HepG2 (cell line): ENCODE results near the gene POLR1E. TPM values are rescaled to one million over a fixed set of nuclear protein-coding genes. Genes with fewer than 3 reads are reported as not detected.

Experiments used
- ATAC-seq: fragments of 200-7000 bp; cut with Tn5 transposase; 3 replicates; pipeline ENCODE4 v1.9.1; 2020; ENCODE audit warnings: mild to moderate bottlenecking, moderate library complexity
- BruUV-seq: library from RNA; stranded (reverse); fragments of 400-500 nt; replicated peaks from 2 replicates; lab custom pipeline; 2021; lab: Mats Ljungman, UMichigan
- CTCF ChIA-PET: fragments of 300-600 bp; formaldehyde crosslinking; extraction: SDS; loops from one replicate; lab custom pipeline; 2021; ENCODE audit warnings: low total read pairs, inconsistent platforms, low intra/inter-chr PET ratio; lab: Yijun Ruan, JAX
- POLR2A ChIA-PET: fragments of 350-600 bp; sonication (Branson Sonifier 250); formaldehyde crosslinking; loops from one replicate; lab custom pipeline; 2020; ENCODE audit warnings: antibody characterized with exemption, inconsistent platforms; lab: Yijun Ruan, JAX
- DNase-seq: peaks from one replicate; pipeline ENCODE4 v3.0.0-alpha.2; 2015; ENCODE audit warnings: low spot score
- FAIRE-seq: peaks from 3 replicates; lab custom pipeline; 2011; peaks lifted over from hg19 to GRCh38; lab: Jason Lieb, UNC
- H2AFZ ChIP-seq: one replicate; pipeline ENCODE4 v1.6.1; 2011; ENCODE audit warnings: low read length, inconsistent platforms
- H3K27ac ChIP-seq: fragments of 300-600 bp; 3 replicates; pipeline ENCODE4 v1.8.0; 2011; ENCODE audit warnings: mixed run types, mild to moderate bottlenecking, mixed read lengths, low read length, inconsistent platforms; ENCODE audit not compliant: insufficient read depth; ENCODE audit errors: extremely low read length
- H3K27me3 ChIP-seq, 2 experiments: fragments of 200-600 bp in 1 of 2; 2 replicates in 1 of 2; 3 replicates in 1 of 2; pipeline versions ENCODE4 v1.6.0 to v1.8.0; 2011; ENCODE audit warnings: low read length in 2 of 2, mild to moderate bottlenecking in 2 of 2, moderate library complexity in 2 of 2, inconsistent platforms in 1 of 2; ENCODE audit not compliant: insufficient read depth in 2 of 2, control insufficient read depth in 1 of 2
- H3K36me3 ChIP-seq, 2 experiments: fragments of 200-600 bp in 1 of 2; replicated peaks in 1 of 2; 2 replicates in 1 of 2; 3 replicates in 1 of 2; pipeline versions ENCODE4 v1.5.1 to v1.8.0; 2011; ENCODE audit warnings: low read length in 2 of 2, inconsistent platforms in 1 of 2; ENCODE audit not compliant: insufficient read depth in 2 of 2, control insufficient read depth in 1 of 2
- H3K4me1 ChIP-seq: 2 replicates; pipeline ENCODE4 v1.5.1; 2012; ENCODE audit warnings: low read length, inconsistent platforms; ENCODE audit not compliant: insufficient read depth
- H3K4me2 ChIP-seq: 2 replicates; pipeline ENCODE4 v1.6.0; 2011; ENCODE audit warnings: low read depth, low read length, inconsistent platforms
- H3K4me3 ChIP-seq, 3 experiments: fragments of 200-600 bp in 1 of 3; sonication (generic), shearing (Covaris generic) in 1 of 3; replicated peaks in 1 of 3; 2 replicates each; pipeline ENCODE4 v1.5.1; 2011 to 2016; ENCODE audit warnings: low read length in 3 of 3, inconsistent platforms in 2 of 3, low read depth in 2 of 3, mild to moderate bottlenecking in 2 of 3, control low read depth in 1 of 3, mixed read lengths in 1 of 3; ENCODE audit not compliant: insufficient read depth in 1 of 3
- H3K79me2 ChIP-seq: one replicate; pipeline ENCODE4 v1.6.1; 2011; ENCODE audit warnings: low read length, inconsistent platforms; ENCODE audit not compliant: insufficient read depth
- H3K9ac ChIP-seq: 2 replicates; pipeline ENCODE4 v1.6.0; 2011; ENCODE audit warnings: mild to moderate bottlenecking, low read depth, low read length, inconsistent platforms; ENCODE audit not compliant: insufficient read depth
- H3K9me3 ChIP-seq: 2 replicates; pipeline ENCODE4 v1.5.1; 2012; ENCODE audit warnings: mild to moderate bottlenecking, low read length
- H4K20me1 ChIP-seq: 2 replicates; pipeline ENCODE4 v1.6.0; 2011; ENCODE audit warnings: inconsistent platforms, mild to moderate bottlenecking, low read length, moderate library complexity; ENCODE audit not compliant: insufficient read depth
- GATAD1 ChIP-seq: IDR thresholded peaks from 2 replicates; pipeline ENCODE4 v1.6.1; 2016; ENCODE audit warnings: missing genetic modification reagents, missing compliant biosample characterization
- HNF4A ChIP-seq: sonication (generic); formaldehyde crosslinking; IDR thresholded peaks from 2 replicates; pipeline ENCODE4 v1.4.0; 2020; ENCODE audit warnings: missing genetic modification reagents
- HNF4G ChIP-seq, 2 experiments: sonication (generic) in 1 of 2; formaldehyde crosslinking in 1 of 2; IDR thresholded peaks; 2 replicates each; pipeline versions ENCODE4 v1.4.0 to v1.6.1; 2011 to 2020; ENCODE audit warnings: borderline replicate concordance in 2 of 2, low read depth in 2 of 2, mild to moderate bottlenecking in 2 of 2, low read length in 1 of 2, missing genetic modification reagents in 1 of 2, moderate library complexity in 1 of 2
- KDM6A ChIP-seq: IDR thresholded peaks from 2 replicates; pipeline ENCODE4 v1.6.1; 2016; ENCODE audit warnings: low read depth
- MIER2 ChIP-seq: IDR thresholded peaks from 2 replicates; pipeline ENCODE4 v1.6.1; 2016; ENCODE audit warnings: missing biosample characterization, missing genetic modification reagents
- MZF1 ChIP-seq: sonication (generic); formaldehyde crosslinking; IDR thresholded peaks from 2 replicates; pipeline ENCODE4 v1.8.1; 2023; ENCODE audit warnings: mild to moderate bottlenecking, missing genetic modification reagents, borderline replicate concordance
- NAIF1 ChIP-seq: sonication (generic); formaldehyde crosslinking; IDR thresholded peaks from 2 replicates; pipeline ENCODE4 v1.5.0; 2020; ENCODE audit warnings: mild to moderate bottlenecking, missing genetic modification reagents, borderline replicate concordance
- NR2C2 ChIP-seq: sonication (generic); formaldehyde crosslinking; IDR thresholded peaks from 2 replicates; pipeline ENCODE4 v1.4.0; 2020; ENCODE audit warnings: missing genetic modification reagents, mild to moderate bottlenecking, moderate library complexity, borderline replicate concordance
- PTBP1 ChIP-seq: fragments of 200-400 bp; formaldehyde crosslinking; IDR thresholded peaks from 2 replicates; pipeline ENCODE4 v1.6.1; 2018; ENCODE audit warnings: low read length, low read depth; ENCODE audit not compliant: poor library complexity, severe bottlenecking
- RARA ChIP-seq: IDR thresholded peaks from 2 replicates; pipeline ENCODE4 v1.6.1; 2016; ENCODE audit warnings: missing genetic modification reagents, missing compliant biosample characterization
- SP2 ChIP-seq: sonication (generic); formaldehyde crosslinking; IDR thresholded peaks from 2 replicates; pipeline ENCODE4 v1.5.1; 2020; ENCODE audit warnings: mild to moderate bottlenecking, missing genetic modification reagents
- YEATS4 ChIP-seq: sonication (generic); formaldehyde crosslinking; IDR thresholded peaks from 2 replicates; pipeline ENCODE4 v1.4.0; 2020; ENCODE audit warnings: missing genetic modification reagents, borderline replicate concordance
- ZNF230 ChIP-seq: sonication (generic); formaldehyde crosslinking; IDR thresholded peaks from 2 replicates; pipeline ENCODE4 v1.4.0; 2020; ENCODE audit warnings: mild to moderate bottlenecking, missing genetic modification reagents
- ZNF850 ChIP-seq: sonication (generic); formaldehyde crosslinking; conservative IDR thresholded peaks from 2 replicates; pipeline ENCODE4 v1.9.0; 2021; ENCODE audit warnings: mild to moderate bottlenecking, missing genetic modification reagents
- ZSCAN12 ChIP-seq: sonication (generic); formaldehyde crosslinking; IDR thresholded peaks from 2 replicates; pipeline ENCODE4 v1.9.0; 2021; ENCODE audit warnings: mild to moderate bottlenecking, missing genetic modification reagents
- ZSCAN25 ChIP-seq: sonication (generic); formaldehyde crosslinking; IDR thresholded peaks from 2 replicates; pipeline ENCODE4 v1.8.0; 2022; ENCODE audit warnings: mild to moderate bottlenecking, missing genetic modification reagents
- WGBS: methylation state at CpG from one replicate; pipeline ENCODE4 v1.1.6; 2017; ENCODE audit warnings: low lambda C conversion rate; 5-methylcytosine and 5-hydroxymethylcytosine counted together
- in situ Hi-C: cut with HindIII; loops from 2 replicates; pipeline ENCODE4 v1.10.0; 2017; ENCODE audit warnings: low pct_unique_long_range_greater_than_20kb; ENCODE audit not compliant: extremely low pct_ligation_motif_present
- intact Hi-C: fragments of 100-400 bp; cut with micrococcal nuclease; formaldehyde crosslinking; loops from one replicate; pipeline ENCODE4 v1.10.0; 2022; ENCODE audit not compliant: unreplicated experiment
- polyA plus RNA-seq, 8 experiments: library from polyadenylated mRNA; depleted of rRNA in 3 of 8; stranded (reverse) in 7 of 8; unstranded in 1 of 8; fragments of >200 nt; fragmentation: Illumina TruSeq in 4 of 8; extraction: Trizol in 4 of 8; gene quantifications; 2 replicates each; pipeline versions ENCODE4 v1.2.1 to v1.2.3, GENCODE V29; 2011 to 2016; ENCODE audit warnings: low read depth in 4 of 8, missing spikeins in 1 of 8, mixed read lengths in 1 of 8; ENCODE audit not compliant: insufficient read depth in 1 of 8
- total RNA-seq, 5 experiments: library from RNA; depleted of rRNA; stranded (reverse); fragments of >200 nt; fragmentation: Illumina TruSeq; extraction: Trizol; gene quantifications; 2 replicates each; pipeline ENCODE4 v1.2.3, GENCODE V29; 2016; ENCODE audit warnings: low read depth in 1 of 5
- TF ChIP-seq, protein P1 (sequence below): sonication (generic); formaldehyde crosslinking; IDR thresholded peaks from 2 replicates; pipeline ENCODE4 v1.8.0; 2023; ENCODE audit warnings: mild to moderate bottlenecking, missing genetic modification reagents
- TF ChIP-seq, protein P2 (sequence below): IDR thresholded peaks from 2 replicates; pipeline ENCODE4 v1.6.1; 2016; ENCODE audit warnings: mild to moderate bottlenecking
- TF ChIP-seq, protein P3 (sequence below): sonication (generic); formaldehyde crosslinking; IDR thresholded peaks from 2 replicates; pipeline ENCODE4 v1.8.0; 2022; ENCODE audit warnings: mild to moderate bottlenecking, missing genetic modification reagents, moderate library complexity
- TF ChIP-seq, protein P4 (sequence below): sonication (generic); formaldehyde crosslinking; IDR thresholded peaks from 2 replicates; pipeline ENCODE4 v1.4.0; 2020; ENCODE audit warnings: missing genetic modification reagents

The POLR1E gene
- total and polyA plus RNA-seq, 2 of the 13 experiments (the other 11 are each of a cell fraction or from before 2014, with no cell fraction given): 23.0 to 37.8 TPM

DNA sequence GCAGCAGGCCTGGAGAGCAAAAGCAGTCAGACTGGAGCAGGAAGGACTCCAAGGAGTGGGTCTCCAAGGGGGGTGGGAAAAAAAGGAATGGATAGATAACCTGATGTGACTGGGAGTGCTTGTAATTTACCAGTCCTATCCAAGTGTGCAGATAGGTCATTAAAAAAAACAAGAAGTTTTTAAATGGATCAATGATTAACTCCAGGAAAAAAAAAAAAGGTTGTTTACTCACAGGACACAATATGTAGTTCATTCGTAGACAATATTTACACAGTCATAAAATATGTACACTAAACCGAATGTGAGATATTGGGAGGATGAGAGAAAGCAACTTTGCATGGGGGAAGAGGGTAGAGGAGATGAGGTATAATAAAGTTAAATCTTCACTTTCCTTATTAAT lies 40.9 kb upstream of the POLR1E start (continued):
- TF ChIP-seq, protein P1, sequence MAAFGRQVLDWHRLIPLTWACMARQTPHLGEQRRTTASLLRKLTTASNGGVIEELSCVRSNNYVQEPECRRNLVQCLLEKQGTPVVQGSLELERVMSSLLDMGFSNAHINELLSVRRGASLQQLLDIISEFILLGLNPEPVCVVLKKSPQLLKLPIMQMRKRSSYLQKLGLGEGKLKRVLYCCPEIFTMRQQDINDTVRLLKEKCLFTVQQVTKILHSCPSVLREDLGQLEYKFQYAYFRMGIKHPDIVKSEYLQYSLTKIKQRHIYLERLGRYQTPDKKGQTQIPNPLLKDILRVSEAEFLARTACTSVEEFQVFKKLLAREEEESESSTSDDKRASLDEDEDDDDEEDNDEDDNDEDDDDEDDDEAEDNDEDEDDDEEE (CRISPR knock-in tag): no peak
- TF ChIP-seq ZSCAN25 (CRISPR knock-in tag): no peak
- no peak for TF ChIP-seq MZF1 (CRISPR knock-in tag)
- no peak for TF ChIP-seq ZNF850
- no peak for TF ChIP-seq YEATS4 (CRISPR knock-in tag)

DNA sequence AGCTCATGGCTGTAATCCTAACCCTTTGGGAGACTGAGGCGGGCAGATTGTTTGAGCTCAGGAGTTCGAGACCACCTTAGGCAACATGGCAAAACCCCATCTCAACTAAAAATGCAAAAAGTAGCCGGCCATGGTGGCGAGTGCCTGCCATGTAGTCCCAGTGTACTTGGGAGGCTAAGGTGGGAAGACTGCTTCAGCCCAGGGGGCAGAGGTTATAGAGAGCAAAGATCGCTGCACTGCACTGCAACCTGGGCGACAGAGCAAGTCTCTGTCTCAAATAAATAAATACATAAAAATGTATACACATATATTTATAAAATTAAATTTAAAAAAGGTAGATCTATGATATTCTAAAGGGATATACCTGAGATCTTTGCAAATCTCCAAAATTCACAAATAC lies 39.9 kb upstream of the POLR1E start:
- intact Hi-C loops (no loop called here), in situ Hi-C loops (no loop called here)
- Histone ChIP-seq H3K9ac (no peak overlapping the region), H3K27ac (peak overlapping the region; percentile 34), H3K4me1 (peaks cover 32% of the 10 kb centered on the region), H3K4me3 (no peak overlapping the region), H4K20me1 (peaks cover 13% of the 10 kb centered on the region), H3K79me2 (peaks cover 50% of the 10 kb centered on the region), H2AFZ (no peak overlapping the region), H3K9me3 (no peaks in the 10 kb centered on the region), H3K4me2 (peak overlapping the region; percentile 27; the same call in 1 of the 2 replicates), H3K27me3 (no peaks in the 10 kb centered on the region), H3K36me3 (peaks cover 10 to 29% of the 10 kb centered on the region in 2 experiments; a peak in 4 of 5 replicates)
- no peak for FAIRE-seq
- BruUV-seq: no TSS peak
- no peak for DNase-seq
- ATAC-seq: peak; percentile 26; the same call in 1 of the 3 replicates
- 85% methylated on average over 6 of the region's 6 CpGs for WGBS
- ChIA-PET POLR2A (interaction anchor here (2.0 kb wide), 1 partner anchor 19 kb away, joined by 5 read pairs; the partner anchor contains the start of gene ZBTB5), CTCF (no interaction called here)
- TF ChIP-seq HNF4G (IDR thresholded peaks at IDR 0.05; ENCODE audit: borderline replicate concordance, low read depth, low read length) (0 out of 2 replicates have a peak, but pooled peaks have one; percentile 19), HNF4G (CRISPR knock-in tag; IDR thresholded peaks at IDR 0.05; ENCODE audit: borderline replicate concordance, low read depth) (no peak), NR2C2 (CRISPR knock-in tag) (0 out of 2 replicates have a peak, but pooled peaks have one; percentile 37), NAIF1 (no peak), KDM6A (CRISPR knock-in tag) (no peak), RARA (CRISPR knock-in tag) (no peak), GATAD1 (no peak), HNF4A (CRISPR knock-in tag) (peak; percentile 59), ZNF230 (CRISPR knock-in tag) (no peak), SP2 (no peak), PTBP1 (no peak), ZSCAN12 (CRISPR knock-in tag) (no peak), MIER2 (CRISPR knock-in tag) (no peak)
- TF ChIP-seq, protein P2, sequence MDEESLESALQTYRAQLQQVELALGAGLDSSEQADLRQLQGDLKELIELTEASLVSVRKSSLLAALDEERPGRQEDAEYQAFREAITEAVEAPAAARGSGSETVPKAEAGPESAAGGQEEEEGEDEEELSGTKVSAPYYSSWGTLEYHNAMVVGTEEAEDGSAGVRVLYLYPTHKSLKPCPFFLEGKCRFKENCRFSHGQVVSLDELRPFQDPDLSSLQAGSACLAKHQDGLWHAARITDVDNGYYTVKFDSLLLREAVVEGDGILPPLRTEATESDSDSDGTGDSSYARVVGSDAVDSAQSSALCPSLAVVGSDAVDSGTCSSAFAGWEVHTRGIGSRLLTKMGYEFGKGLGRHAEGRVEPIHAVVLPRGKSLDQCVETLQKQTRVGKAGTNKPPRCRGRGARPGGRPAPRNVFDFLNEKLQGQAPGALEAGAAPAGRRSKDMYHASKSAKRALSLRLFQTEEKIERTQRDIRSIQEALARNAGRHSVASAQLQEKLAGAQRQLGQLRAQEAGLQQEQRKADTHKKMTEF (CRISPR knock-in tag): no peak
- TF ChIP-seq, protein P3, sequence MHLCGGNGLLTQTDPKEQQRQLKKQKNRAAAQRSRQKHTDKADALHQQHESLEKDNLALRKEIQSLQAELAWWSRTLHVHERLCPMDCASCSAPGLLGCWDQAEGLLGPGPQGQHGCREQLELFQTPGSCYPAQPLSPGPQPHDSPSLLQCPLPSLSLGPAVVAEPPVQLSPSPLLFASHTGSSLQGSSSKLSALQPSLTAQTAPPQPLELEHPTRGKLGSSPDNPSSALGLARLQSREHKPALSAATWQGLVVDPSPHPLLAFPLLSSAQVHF: no peak
- TF ChIP-seq, protein P4, sequence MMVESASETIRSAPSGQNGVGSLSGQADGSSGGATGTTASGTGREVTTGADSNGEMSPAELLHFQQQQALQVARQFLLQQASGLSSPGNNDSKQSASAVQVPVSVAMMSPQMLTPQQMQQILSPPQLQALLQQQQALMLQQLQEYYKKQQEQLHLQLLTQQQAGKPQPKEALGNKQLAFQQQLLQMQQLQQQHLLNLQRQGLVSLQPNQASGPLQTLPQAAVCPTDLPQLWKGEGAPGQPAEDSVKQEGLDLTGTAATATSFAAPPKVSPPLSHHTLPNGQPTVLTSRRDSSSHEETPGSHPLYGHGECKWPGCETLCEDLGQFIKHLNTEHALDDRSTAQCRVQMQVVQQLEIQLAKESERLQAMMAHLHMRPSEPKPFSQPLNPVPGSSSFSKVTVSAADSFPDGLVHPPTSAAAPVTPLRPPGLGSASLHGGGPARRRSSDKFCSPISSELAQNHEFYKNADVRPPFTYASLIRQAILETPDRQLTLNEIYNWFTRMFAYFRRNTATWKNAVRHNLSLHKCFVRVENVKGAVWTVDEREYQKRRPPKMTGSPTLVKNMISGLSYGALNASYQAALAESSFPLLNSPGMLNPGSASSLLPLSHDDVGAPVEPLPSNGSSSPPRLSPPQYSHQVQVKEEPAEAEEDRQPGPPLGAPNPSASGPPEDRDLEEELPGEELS: no peak
